Fibroblast of pulmonary artery (primary cell): ENCODE measurements around the gene TCP11L2.

Experiments
- DNase-seq: peaks from one replicate; pipeline ENCODE4 v3.0.0-alpha.2; 2010; ENCODE audit warnings: low read depth
- H3K4me3 ChIP-seq: replicated peaks from 2 replicates; pipeline ENCODE4 v1.5.1; 2011; ENCODE audit warnings: low read depth, mild to moderate bottlenecking, control low read depth, low read length, moderate library complexity
- TF ChIP-seq, protein P1 (sequence below): IDR thresholded peaks from 2 replicates; pipeline ENCODE4 v1.5.1; 2011; ENCODE audit warnings: mild to moderate bottlenecking, control low read depth, low read length, inconsistent platforms; ENCODE audit errors: missing control alignments

Gene TCP11L2

DNA sequence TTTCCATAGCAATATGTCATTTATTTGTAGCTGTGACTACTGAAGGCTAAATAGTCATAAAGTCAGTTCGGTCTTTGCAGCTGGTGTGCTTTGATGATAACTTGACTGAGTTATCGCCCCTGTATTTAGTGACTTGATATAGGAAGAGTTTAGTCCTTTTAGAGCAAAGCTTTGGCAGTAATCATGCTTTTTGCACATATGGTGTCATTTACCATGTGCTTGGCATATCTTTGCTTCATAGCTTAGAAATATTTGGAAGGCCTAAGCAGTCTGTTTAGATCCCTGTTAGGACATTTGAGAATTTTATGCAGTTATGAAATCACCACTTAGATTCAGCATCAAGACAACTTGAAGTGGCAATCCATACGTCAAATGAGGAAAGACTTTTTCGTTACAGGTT is 86.6 kb downstream of the TCP11L2 start:
- no peak for DNase-seq
- no peak overlapping the region for H3K4me3 ChIP-seq
- TF ChIP-seq, protein P1, sequence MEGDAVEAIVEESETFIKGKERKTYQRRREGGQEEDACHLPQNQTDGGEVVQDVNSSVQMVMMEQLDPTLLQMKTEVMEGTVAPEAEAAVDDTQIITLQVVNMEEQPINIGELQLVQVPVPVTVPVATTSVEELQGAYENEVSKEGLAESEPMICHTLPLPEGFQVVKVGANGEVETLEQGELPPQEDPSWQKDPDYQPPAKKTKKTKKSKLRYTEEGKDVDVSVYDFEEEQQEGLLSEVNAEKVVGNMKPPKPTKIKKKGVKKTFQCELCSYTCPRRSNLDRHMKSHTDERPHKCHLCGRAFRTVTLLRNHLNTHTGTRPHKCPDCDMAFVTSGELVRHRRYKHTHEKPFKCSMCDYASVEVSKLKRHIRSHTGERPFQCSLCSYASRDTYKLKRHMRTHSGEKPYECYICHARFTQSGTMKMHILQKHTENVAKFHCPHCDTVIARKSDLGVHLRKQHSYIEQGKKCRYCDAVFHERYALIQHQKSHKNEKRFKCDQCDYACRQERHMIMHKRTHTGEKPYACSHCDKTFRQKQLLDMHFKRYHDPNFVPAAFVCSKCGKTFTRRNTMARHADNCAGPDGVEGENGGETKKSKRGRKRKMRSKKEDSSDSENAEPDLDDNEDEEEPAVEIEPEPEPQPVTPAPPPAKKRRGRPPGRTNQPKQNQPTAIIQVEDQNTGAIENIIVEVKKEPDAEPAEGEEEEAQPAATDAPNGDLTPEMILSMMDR = no peak

DNA sequence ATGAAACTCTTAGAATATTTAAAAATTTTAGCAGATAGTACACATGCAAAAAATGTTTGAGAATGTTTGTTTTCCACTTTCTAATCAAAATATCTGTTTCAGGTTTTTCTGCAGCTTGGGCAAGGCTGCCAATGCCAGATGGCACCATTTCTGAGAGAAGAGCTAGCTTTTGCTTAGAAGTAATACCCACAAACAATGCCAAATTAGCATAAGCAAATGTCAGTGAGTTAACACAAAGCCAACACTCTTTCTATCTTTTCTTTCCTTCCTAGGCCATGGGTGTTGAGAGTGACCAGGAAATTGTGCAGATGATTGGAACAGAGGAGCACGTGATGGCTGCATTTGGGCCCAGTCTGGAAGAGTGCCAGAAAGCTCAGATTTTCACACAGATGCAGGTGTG is 90.2 kb downstream of the TCP11L2 start:
- H3K4me3 ChIP-seq = no peak overlapping the region
- TF ChIP-seq, protein P1 = no peak
- DNase-seq = no peak
